Measurements from ENCODE around the gene KCNAB1. TPM values are rescaled to one million over a fixed set of nuclear protein-coding genes. Genes with fewer than 3 reads are reported as not detected.

The KCNAB1 gene
- total and polyA plus RNA-seq, 10 of the 15 experiments (the other 5 are each of a cell fraction or from before 2014, with no cell fraction given) = 0.11 to 0.69 (median 0.43) TPM; not detected in 6

DNA sequence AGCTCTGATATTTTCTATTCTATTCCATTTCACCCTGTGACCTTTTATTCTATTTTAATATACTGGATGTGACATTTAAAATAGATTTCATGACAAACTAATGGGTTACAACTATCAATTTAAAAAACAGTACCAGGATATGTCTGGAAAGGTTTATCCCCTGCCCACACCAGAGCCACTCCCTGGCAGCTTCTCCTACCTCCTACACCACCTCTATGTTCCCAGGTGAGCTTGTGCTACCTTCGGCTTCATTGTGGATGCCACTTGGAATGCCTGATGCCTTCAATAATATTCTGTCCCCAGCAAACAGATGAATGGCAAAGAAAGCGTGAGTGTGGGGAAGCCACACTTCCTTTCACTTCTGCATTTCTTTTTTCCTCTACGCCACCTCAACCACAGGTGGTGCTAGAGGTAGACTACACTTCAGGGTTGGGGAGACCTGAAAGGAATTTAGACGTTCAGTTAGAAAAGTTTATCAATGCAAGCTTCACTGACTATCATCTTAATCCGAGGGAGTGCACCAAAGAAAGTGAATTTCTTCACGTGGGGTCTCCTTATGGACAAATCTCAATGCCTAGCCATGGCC is 221.5 kb downstream of the KCNAB1 start (continued):
- no peak for TF ChIP-seq NR2F1 (conservative IDR thresholded peaks at IDR 0.05)
- no peak for TF ChIP-seq HDAC6 (IDR thresholded peaks at IDR 0.05; ENCODE audit: unreplicated experiment)
- TF ChIP-seq CBFB (IDR thresholded peaks at IDR 0.05; ENCODE audit: low read depth) = 0 out of 2 replicates have a peak, but pooled peaks have one; percentile 60
- peak; percentile 93 for TF ChIP-seq IRF4 (IDR thresholded peaks at IDR 0.05; ENCODE audit: low read depth, low read length)
- TF ChIP-seq, protein P1, sequence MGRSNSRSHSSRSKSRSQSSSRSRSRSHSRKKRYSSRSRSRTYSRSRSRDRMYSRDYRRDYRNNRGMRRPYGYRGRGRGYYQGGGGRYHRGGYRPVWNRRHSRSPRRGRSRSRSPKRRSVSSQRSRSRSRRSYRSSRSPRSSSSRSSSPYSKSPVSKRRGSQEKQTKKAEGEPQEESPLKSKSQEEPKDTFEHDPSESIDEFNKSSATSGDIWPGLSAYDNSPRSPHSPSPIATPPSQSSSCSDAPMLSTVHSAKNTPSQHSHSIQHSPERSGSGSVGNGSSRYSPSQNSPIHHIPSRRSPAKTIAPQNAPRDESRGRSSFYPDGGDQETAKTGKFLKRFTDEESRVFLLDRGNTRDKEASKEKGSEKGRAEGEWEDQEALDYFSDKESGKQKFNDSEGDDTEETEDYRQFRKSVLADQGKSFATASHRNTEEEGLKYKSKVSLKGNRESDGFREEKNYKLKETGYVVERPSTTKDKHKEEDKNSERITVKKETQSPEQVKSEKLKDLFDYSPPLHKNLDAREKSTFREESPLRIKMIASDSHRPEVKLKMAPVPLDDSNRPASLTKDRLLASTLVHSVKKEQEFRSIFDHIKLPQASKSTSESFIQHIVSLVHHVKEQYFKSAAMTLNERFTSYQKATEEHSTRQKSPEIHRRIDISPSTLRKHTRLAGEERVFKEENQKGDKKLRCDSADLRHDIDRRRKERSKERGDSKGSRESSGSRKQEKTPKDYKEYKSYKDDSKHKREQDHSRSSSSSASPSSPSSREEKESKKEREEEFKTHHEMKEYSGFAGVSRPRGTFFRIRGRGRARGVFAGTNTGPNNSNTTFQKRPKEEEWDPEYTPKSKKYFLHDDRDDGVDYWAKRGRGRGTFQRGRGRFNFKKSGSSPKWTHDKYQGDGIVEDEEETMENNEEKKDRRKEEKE (IDR thresholded peaks at IDR 0.05) = no peak
- TF ChIP-seq SUZ12 (IDR thresholded peaks at IDR 0.05; ENCODE audit: unreplicated experiment) = no peak
- no peak for TF ChIP-seq ZNF207 (IDR thresholded peaks at IDR 0.05; ENCODE audit: borderline replicate concordance)
- TF ChIP-seq RAD51 (IDR thresholded peaks at IDR 0.05) = no peak
- no peak for TF ChIP-seq ZNF384 (IDR thresholded peaks at IDR 0.05; ENCODE audit: borderline replicate concordance, low read depth, low read length)
- TF ChIP-seq SPI1 (IDR thresholded peaks at IDR 0.05; ENCODE audit: borderline replicate concordance, insufficient read depth, low read depth, low read length) = peak; percentile 99
- TF ChIP-seq ETV6 (conservative IDR thresholded peaks at IDR 0.05 in 1 of 2, IDR thresholded peaks at IDR 0.05 in 1 of 2; ENCODE audit: borderline replicate concordance in 1 of 2, low read depth in 1 of 2) = no peak
- TF ChIP-seq ESRRA (IDR thresholded peaks at IDR 0.05; ENCODE audit: low read length) = no peak
- TF ChIP-seq SP1 (IDR thresholded peaks at IDR 0.05; ENCODE audit: low read depth, low read length) = no peak
- no peak for TF ChIP-seq MYB (IDR thresholded peaks at IDR 0.05; ENCODE audit: borderline replicate concordance, low read depth, low read length)
- peak; percentile 44 for TF ChIP-seq EED (IDR thresholded peaks at IDR 0.05; ENCODE audit: low read depth)
- TF ChIP-seq NR2C1 (IDR thresholded peaks at IDR 0.05) = no peak
- TF ChIP-seq, protein P2, sequence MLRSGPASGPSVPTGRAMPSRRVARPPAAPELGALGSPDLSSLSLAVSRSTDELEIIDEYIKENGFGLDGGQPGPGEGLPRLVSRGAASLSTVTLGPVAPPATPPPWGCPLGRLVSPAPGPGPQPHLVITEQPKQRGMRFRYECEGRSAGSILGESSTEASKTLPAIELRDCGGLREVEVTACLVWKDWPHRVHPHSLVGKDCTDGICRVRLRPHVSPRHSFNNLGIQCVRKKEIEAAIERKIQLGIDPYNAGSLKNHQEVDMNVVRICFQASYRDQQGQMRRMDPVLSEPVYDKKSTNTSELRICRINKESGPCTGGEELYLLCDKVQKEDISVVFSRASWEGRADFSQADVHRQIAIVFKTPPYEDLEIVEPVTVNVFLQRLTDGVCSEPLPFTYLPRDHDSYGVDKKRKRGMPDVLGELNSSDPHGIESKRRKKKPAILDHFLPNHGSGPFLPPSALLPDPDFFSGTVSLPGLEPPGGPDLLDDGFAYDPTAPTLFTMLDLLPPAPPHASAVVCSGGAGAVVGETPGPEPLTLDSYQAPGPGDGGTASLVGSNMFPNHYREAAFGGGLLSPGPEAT (IDR thresholded peaks at IDR 0.05; ENCODE audit: low read depth) = 0 out of 2 replicates have a peak, but pooled peaks have one; percentile 18
- TF ChIP-seq IKZF1 (conservative IDR thresholded peaks at IDR 0.05) = peak; percentile 52
- peak; percentile 32; the same call in 1 of the 2 replicates for TF ChIP-seq SMC3 (IDR thresholded peaks at IDR 0.05; ENCODE audit: borderline replicate concordance, low read length)
- TF ChIP-seq, protein P3, sequence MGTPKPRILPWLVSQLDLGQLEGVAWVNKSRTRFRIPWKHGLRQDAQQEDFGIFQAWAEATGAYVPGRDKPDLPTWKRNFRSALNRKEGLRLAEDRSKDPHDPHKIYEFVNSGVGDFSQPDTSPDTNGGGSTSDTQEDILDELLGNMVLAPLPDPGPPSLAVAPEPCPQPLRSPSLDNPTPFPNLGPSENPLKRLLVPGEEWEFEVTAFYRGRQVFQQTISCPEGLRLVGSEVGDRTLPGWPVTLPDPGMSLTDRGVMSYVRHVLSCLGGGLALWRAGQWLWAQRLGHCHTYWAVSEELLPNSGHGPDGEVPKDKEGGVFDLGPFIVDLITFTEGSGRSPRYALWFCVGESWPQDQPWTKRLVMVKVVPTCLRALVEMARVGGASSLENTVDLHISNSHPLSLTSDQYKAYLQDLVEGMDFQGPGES (IDR thresholded peaks at IDR 0.05) = no peak
- TF ChIP-seq EP300 (IDR thresholded peaks at IDR 0.05; ENCODE audit: borderline replicate concordance in 1 of 2, control insufficient read depth in 1 of 2, low read depth in 2 of 2, low read length in 2 of 2) = peak; percentile 74 to 89
- no peak for TF ChIP-seq KAT2A (conservative IDR thresholded peaks at IDR 0.05; ENCODE audit: control insufficient read depth, low read depth, low read length)
- TF ChIP-seq POU2F2 (IDR thresholded peaks at IDR 0.05; ENCODE audit: borderline replicate concordance, low read depth, low read length) = no peak; the same call in 2 of the 3 replicates
